CD4-positive, alpha-beta T cell treated with Interleukin-4 for 1 hour (primary cell): ENCODE measurements around the gene METTL14.

Experiments
- DNase-seq, 2 donors: peaks; one replicate each; pipeline ENCODE4 v3.0.0-alpha.2; 2020 to 2022

METTL14 gene

GRCh38 chr4:118760092-118760491 is 74.9 kb downstream of the METTL14 start:
- no peak for DNase-seq

DNA sequence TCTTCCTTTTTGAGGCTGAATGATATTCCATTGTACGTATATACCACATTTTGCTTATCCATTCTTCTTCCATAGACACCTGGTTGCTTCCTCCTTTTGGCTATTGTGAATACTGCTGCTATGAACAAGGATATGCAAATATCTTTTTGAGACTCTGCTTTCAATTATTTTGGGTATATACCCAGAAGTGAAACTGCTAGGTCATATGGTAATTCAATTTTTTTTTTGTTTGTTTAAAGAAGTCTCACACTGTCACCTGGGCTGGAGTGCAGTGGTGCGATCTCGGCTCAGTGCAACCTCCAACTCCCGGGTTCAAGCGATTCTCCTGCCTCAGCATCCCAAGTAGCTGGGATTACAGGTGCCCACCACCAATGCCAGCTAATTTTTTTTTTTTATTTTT is 75.3 kb downstream of the METTL14 start:
- no peak for DNase-seq

- DNase-seq = no peak
Observed at GRCh38 chr4:118761397-118762016, 76.3 kb downstream of the METTL14 start.

GRCh38 chr4:118762155-118762554 is 77.0 kb downstream of the METTL14 start:
- no peak for DNase-seq

DNA sequence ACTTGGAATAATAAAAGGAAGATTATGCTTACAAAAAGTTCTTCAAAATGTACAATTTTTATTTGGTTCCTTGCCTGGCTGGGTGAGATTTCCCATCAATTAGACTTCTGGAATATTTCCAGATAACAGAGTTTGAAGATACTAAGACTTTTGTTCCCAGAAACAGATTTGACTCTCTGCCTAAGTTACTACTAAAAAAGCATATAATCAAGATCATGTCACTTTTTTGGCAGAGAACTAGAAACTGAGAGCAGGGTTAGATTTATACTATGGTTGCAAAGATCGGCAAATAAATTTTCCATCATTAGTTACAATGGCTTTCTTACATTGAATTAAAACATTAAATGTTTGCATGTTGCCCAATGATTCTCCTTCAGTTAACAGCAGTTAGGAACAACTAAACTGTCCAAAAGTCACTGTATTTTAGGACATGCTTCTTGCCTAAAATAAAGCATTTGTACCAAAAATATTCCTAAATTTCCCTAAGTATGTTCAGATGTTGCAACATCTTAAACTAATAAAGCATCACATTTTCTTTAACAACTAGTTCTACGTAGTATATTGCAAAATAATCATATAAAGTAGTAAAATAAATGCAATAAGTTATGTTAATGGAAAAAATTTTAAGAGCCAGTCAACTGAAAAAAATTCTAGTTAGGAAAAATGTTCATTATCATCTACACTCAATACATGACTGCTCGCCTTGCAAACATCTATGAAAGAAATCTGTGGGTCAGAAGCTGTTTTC is 77.7 kb downstream of the METTL14 start:
- DNase-seq = no peak
